GM21717 (cell line): Measurements from ENCODE around the gene PIAS3.
A peak's percentile ranks its signal among the peaks of the same experiment; 100 is the strongest.

Experiments used
- ATAC-seq: cut with Tn5 transposase; IDR thresholded peaks from one replicate; pipeline ENCODE4 v1.9.1; 2021; ENCODE audit warnings: mild to moderate bottlenecking, moderate library complexity; ENCODE audit not compliant: unreplicated experiment

PIAS3 gene

DNA sequence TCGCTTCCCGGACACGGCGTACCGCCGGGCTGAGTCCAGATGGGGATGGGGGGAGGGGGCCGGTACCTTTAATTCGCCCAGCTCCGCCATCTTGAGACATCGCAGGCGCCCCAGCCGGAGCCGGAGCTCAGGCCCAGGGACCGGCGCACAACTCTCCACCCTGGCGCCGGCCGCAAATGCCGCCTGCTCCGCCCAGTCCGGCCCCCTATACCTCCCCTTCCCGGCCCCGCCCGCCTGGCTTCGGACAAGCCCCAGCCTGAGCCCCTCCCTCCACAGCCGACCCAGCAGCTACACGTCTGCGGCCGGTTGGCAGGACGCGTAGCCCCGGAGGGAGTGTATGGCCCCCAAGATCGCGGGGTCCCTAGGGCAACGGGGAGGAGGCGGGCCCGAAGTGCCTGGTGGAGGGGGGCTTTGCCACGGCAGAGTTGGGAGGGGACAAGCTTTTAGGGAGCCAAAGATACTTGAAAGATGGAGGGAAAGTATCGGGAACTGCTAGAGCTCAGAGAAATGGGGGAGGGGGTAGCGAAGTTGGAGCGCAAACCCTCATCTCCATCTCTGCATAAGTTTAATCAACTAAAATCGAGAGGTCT lies at the start of gene PIAS3:
PIAS3 (minus strand) TSS at position 181 of the 590 bp plus-strand sequence; CDS start at position 90, 91 bp downstream.
- ATAC-seq = peak; percentile 81

DNA sequence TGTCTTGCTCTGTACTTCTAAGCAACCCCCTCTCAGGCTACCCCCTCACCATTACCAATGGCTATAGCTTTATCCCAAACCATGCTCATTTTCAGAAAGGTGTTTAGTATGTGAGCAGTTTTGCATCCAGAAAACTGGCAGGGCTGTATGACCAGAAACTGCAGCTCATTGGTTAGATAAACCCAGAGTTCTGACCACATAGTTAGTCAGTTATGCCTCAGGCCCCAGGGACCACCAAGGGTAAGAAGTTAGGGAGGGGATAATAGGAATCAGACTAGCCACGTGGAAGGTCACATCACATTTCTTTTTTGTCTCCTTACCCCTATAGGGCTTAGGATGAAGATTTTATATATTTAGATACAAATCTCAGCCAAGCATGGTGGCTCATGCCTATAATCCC lies 49.8 kb upstream of the PIAS3 start:
- no peak for ATAC-seq

DNA sequence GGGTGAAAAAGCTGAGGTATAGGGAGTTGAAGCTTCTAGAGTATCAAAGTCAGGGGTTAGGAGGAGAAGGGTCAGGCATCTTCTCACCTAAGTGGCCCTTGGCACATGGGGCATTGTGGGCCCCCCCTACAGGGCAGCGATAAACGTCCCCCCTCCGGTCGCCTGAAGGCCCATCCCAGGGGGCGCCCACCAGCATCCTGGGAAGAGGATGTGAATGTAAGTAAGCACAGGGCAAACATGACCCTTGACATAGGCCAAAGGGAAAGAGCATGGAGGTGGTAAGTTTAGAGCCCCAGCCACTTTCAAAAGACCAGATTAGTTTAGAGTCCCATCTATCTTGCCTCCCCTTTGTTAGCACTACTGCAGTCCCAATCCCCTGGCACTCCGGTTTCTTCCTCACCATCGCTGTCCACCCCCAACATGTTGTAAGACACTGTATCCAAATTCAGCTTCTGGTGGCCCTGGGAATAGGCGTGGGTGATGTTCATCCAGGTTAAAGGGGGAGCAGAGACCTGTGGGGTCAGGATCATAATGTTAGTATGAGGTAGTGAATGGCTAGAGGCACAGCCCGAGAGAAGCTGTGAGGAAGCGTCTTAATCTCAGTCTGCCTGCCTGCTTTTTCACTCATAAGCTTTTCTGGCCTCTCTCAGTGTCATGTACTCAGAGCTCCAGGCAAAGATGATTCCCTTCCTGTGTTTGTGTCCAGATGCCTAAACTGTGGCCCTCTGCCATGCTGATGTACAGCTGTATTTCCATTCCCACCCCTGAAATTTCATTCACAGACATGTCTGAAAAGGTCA lies 48.3 kb upstream of the PIAS3 start:
- no peak for ATAC-seq

DNA sequence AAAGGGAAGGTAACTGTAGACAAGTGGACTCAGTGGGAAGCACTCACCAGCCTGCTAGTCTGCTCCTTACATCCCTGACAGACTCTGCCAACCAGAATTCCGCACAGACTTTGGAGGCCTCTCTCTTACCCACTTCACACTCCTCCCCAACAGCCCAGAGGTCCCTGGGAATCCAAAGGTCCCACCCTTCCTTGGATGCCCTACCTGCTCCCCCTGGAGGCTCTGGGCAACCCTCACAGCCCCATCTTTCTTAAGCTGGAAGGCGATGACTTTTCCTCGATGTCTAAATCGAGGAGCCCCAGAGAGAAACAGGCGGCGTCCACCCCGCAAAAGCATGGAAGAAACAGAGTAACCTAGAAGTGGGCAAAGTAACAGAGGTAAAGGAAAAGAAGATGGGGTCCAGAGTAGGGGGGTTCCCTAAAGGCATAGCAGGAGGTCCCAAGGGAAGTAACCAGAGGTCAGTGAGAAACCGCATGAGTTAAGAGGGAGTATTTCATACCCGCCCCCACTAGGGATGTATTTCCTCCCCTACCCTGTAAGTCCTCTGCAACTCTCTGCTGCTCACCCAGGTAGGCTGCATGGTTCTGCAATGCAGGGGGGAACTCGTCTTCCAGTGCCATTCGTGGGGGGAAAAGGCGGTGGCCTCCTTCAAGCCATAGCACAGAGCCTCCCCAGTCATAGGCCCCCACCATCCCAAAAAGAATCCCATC lies 42.6 kb upstream of the PIAS3 start:
- no peak for ATAC-seq

DNA sequence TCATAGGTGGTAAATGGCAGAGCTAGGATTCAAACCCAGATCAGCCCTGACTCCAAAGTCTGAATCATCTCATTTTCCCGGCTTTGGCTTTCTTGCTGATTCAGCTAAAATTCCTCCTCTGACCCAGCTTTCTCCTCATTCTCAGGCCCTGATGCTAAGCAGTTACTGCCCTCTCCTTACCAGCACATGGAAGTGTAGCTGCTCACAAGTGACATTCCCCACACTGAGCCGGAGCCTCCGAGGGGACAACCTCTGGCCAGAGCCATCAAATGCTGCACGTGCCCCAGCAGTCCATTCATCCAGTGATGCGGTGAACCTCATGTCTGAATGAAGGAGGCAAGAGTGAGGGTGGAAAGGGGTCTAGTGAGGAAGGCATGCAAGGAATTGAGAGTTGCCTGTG lies 39.9 kb upstream of the PIAS3 start:
- no peak for ATAC-seq

DNA sequence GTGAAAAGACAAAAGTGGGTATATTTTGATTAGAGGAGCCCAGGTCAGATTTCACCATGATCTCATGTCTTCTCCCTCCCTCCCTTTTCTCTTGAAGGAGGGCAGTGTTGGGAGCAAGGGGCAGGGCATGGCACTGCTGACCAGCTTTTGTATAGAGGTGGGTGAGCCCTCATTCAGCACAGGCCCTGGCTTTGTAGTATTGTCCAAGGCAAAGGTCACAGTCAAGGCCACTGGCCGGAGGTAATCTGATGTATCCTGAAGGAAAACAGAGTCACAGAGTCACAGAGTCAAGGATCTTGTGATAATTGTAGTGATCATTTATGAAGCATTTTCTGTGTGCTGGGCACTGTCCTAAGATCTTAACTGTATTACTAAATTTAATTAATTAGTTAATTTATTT lies 39.1 kb upstream of the PIAS3 start:
- ATAC-seq = no peak

DNA sequence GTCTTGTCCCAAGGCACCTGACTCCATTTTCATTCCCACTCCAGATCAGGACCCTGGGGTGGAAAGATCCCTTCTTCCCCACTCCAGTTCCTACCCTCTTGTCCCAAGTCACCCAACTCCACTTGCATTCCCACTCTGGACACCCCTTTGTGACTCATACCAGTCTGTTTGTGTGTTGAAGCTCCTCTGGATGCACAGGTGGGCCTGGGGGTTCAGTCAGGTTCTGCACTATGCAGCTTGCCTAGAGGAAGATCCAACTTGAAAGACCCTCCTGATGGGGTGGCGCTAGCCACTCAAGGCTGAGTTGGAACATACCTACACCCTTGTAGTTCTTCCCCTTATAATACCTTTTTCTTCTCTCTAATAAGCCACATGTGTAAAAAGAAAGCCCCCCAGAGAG lies 36.6 kb upstream of the PIAS3 start:
- ATAC-seq = no peak

DNA sequence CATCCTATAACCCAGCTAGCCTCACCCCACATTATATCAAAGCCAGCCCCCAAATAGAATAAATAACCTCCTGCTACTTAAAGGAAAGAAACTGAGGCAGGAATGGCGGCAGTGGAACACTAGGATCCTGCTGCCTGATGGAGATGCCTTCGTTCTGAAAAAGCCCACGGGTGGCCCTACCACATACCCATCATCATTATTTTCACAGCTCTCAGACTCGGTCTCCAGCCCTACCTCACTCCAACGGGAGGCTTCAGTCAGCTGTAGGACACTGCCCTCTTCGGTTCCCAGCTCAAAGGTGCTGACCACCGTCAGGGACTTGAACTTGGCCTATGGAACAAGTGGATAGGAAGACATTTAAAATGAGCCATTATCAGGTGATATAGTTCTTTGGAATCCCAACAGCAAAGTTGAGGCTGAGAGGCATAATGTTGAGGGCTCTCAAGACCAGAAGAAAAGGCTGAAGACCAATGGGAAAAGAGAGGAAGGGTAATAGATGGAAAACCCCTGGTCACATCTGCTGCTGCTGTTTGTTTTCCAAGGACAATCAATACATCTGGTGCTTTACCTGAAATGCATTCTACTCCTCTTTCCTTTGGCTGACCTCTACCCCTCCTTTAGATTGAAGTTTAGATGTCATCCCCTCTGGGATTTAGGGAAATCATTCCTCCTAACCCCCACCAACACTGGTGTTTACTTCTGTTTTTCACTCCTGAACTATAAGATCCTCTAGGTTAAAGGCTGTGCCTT lies 34.6 kb upstream of the PIAS3 start:
- no peak for ATAC-seq

DNA sequence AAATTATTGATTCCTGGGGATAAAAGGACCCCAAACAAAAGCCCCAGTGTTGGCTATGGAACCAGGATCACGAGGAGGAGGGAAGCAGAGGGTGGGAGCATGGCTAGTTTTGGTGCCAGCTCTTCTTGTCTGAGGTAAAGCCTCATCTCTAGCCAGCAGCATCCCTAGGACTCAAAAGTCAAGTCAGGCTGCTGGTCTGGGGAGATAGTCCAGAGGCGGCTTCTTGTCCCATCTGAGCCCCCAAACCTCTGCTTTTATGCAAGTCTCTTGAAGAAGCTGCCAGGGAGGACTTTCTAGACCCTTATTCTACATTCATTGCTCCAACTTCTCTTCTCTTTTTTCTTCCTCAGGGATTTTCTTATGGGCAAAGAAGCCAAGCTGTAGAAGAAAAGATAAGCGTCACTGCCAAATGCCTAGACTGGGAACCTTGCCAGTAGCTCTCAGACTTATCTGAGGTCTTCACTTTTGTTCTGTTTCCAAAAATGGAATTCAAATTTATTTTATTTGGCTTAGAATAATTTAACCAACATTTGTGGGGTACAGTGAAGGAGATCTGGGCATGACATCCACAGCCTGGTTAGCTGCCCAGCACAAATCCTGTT lies 33.7 kb upstream of the PIAS3 start:
- ATAC-seq = no peak

DNA sequence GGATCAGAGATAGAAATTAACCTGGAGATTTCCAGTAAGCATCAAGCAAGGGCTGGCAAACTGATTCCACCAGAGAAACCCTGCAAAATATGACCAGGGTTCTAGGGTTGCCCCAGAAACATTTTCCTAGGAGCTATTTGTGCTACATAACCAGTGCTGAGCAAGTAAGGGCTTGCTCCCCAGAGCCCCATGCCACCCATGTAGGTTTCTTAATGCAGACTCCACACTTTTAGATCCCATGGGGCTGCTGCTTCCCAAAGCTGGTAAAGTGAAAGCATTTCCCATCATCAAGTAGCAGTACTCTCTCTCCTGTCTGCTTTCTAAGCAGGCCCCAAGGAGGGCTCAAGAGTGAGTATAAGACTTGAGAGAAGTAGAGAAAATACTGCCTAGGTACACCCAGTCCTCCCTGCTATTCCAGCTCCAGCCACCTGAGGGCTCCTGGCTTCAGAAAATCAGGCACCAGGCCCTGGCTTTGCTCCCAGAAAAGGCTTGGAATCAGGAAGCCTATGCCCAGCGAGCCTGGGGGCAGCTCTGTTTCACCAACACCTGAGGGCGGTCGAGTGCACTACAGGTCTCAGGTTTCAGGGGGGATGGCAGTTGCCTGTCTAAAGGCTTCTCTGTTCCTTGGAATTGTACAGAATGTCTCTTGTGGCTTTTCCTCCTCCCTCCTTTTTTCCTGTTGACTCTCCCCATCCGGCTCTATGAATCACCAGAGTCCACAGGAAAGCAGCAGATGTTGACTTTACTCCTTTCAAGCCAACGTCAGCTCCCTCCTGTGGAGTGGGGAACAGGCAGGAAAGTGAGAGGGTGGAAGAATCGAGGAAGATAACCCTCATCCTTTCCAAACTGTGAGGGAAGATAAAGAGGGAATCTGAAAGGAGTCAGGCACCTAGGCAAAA lies 33.0 kb upstream of the PIAS3 start:
- ATAC-seq = no peak

DNA sequence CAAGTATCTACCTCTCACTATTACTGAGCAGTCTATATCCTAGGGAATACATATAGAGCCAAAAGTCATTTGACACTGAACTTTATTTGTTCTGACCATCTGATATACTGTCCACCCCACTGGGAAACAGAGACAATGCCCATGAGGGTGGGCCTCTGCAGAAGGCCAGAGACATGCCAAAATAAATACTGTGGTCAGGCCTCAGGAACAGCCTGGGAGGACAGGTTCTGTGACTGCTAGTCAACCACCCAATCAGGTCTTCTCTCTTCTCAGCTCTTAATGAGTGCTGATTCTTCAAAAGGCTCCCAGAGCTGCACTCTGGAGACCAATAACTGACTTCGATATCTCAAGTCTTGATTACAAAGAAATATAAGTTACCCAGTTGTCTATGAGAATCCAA lies 32.3 kb upstream of the PIAS3 start:
- ATAC-seq = no peak

DNA sequence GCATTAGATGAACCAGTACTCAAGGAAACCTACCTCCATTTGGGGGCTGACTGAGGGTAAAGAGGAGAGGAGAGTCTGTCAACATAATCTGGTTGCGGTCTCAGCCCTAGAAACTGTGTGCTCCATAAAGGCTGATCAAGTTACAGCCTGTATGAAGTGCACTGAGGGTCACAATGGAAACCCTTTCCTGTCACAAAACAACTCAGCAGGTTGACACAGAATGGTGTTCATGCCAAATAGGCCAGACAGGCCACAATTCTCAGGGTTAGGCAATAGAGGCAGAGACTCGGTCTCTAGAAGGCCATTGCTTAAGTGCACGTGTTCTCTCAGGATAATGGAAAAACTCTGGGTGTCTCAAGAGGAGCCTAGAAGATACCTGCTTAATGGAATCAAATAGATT lies 30.8 kb upstream of the PIAS3 start:
- no peak for ATAC-seq

DNA sequence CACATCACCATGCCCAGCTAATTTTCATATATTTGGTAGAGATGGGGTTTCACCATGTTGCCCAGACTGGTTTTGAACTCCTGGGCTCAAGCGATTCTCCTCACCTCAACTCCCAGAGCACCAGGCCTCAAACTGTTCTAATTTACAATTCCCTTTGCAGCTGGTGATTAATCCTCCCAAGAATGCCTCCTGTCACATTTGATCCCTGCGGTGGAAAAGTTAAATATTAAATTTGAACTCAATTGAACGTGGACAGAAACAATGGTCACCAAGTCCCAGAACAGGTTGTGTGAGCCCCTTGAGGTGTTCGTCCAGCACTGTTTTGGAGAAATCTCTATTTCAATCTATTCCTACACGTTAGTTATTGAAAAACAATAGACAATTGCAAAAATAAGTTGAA lies 28.8 kb upstream of the PIAS3 start:
- no peak for ATAC-seq

DNA sequence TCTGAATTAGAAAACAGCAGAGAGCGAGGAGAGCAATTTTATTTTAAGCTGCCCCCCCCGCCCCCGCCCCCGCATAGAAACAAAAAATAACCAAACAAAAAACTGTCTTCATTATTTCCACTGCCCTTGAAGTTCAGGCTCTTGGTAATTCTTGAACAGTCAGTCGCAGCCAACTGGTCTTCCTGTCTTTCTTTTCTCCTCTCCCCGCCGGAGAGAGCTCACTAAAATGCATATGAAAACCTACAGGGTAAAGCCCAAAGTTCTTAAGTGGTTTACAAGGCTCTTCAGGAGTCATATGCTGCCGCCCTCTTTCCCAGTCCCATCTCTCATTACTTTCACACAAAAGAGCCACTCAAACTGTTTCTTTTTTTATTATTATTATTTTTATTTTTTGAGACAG lies 27.9 kb upstream of the PIAS3 start:
- no peak for ATAC-seq

DNA sequence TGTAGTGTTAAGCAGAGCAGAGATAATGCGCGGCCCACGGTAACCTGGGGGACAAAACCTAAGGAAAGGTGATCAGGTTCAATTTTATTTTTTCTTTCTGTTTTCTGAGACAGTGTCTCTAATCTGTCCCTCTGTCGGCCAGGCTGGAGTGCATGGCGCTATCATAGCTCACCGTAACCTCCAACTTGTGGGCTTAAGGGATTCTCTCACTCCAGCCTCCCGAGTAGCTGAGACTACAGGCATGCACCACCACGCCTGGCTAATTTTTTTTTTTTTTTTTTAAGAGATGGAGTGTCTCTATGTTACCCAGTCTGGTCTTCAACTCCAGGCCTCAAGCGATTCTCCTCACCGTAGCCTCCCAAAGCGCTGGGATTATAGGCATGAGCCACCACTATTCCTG lies 27.5 kb upstream of the PIAS3 start:
- no peak for ATAC-seq

DNA sequence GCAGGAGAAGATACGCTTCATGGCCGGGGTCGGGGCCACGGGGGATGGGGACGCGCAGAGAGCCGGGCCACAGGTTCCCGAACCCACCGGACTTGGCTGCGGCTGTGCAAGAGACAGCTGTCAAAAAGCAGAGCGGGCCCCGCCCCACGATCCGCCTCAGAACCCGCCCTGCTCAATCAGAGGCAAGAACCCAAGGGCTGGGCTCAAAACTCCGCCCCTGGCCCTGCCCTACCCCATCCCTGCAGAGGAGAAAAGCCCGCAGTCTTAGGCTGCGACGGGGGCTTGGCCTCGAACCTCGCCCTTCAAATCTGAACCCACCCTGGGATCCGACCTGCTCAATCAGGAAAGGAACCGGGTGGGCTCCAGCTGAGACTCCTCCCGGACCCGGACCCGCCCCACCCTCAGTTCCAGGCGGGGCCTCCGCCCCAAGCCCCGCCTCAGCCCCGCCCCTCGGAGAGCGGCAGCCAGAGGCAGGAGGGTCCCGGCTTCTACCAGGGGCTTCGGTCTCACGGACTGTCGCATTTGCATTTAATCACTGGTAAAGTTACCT lies 26.9 kb upstream of the PIAS3 start, which contains the start of gene ANKRD35:
ANKRD35 (minus strand) TSS at position 129 of the 550 bp plus-strand sequence; CDS start at position 21, 108 bp downstream.
- peak; percentile 97 for ATAC-seq

DNA sequence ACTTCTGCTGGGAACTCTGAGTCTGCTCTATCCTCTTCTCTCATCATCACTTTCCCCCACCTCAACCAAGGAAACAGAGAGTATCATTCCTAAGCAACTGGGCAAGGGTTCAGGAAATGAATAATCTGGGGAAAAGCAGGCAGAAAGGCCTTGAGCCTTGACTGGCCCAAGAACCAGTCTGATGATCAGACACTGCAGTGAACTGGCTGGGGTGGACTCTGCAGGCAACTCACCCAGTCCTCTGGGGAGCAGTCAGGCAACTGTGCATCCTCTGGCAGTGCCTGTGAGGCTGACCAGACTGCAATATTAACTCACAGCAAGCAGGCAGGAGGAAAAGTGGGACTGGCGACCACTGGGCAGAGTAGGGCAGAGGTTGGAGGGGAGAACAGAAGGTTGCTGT lies 25.8 kb upstream of the PIAS3 start:
- no peak for ATAC-seq

DNA sequence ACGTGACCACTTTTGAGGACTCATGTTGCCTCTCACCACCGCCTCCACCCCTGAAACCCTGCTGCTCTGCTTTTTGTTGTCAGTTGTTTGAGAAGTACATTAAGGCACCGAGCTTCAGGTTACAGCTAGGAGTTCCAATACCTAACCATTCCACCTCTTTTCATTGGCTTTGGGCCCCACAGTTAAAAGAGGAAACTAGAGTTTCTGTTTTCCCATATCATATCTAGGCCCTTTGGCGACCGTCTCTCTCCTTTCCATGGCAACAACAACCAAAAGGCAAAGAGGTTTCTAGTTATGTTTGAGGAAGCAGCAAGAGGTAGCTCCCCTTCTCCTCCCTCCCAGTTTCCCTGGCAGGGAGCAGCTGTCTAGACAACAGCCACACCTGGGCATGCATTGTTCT lies 20.9 kb upstream of the PIAS3 start:
- no peak for ATAC-seq

DNA sequence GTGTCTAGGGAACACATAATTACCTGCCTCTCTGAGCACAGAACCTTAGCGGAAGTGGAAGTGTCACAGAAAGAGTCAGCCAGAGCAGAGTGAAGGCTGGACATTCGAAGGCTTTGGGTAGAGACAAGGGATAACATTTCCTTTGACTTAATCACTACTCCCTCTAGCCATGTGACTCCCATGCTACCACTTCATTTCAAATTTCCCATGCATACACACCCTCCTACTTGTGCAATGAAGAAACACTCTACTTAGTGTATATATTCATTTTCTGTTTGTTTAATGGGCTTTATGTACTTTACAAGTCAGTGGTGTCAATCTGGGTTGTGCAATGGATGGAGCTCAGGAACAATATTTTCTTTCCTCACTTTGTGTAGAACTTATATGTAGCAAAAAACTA lies 19.8 kb upstream of the PIAS3 start:
- no peak for ATAC-seq
